B cell (primary cell): ENCODE measurements around the gene SMU1. TPM values are rescaled to one million over a fixed set of nuclear protein-coding genes. Genes with fewer than 3 reads are reported as not detected.

Experiments used
- polyA plus RNA-seq: library from polyadenylated mRNA; depleted of rRNA; stranded (reverse); fragments of >200 nt; gene quantifications from 2 replicates; pipeline ENCODE4 v1.2.3, GENCODE V29; 2012
- total RNA-seq, 2 donors: library from RNA; stranded (reverse); fragments of 120-200 nt in 1 of 2; gene quantifications; 1 replicate in 1 of 2; 2 replicates in 1 of 2; pipeline versions ENCODE4 v1.2.3 to v1.2.4, GENCODE V29; 2013 to 2022

SMU1 gene
- total and polyA plus RNA-seq, 2 donors (not counting 1 experiment from before 2014, with no cell fraction given): 6.2 to 26.3 TPM

Other genes with a start within 250 kb of the SMU1 start
- 28.9 and 30.9 TPM in 2 replicates for gene APTX, start 75.0 kb downstream of the SMU1 start, total RNA-seq
- gene APTX, start 75.0 kb downstream of the SMU1 start, polyA plus RNA-seq: 11.8 and 22.7 TPM in 2 replicates
- gene DNAJA1, start 51.4 kb downstream of the SMU1 start, total RNA-seq: 66.6 and 68.6 TPM in 2 replicates
- gene DNAJA1, start 51.4 kb downstream of the SMU1 start, polyA plus RNA-seq: 104 and 206 TPM in 2 replicates
- gene B4GALT1, start 90.7 kb upstream of the SMU1 start, total RNA-seq: 197 and 201 TPM in 2 replicates
- gene B4GALT1, start 90.7 kb upstream of the SMU1 start, polyA plus RNA-seq: 49.2 and 69.0 TPM in 2 replicates
- gene SPINK4, start 163.5 kb upstream of the SMU1 start, total RNA-seq: not detected in 2 replicates
- gene SPINK4, start 163.5 kb upstream of the SMU1 start, polyA plus RNA-seq: not detected in 2 replicates
- 53.8 and 60.2 TPM in 2 replicates for gene BAG1, start 188.0 kb upstream of the SMU1 start, total RNA-seq
- gene BAG1, start 188.0 kb upstream of the SMU1 start, polyA plus RNA-seq: 19.7 and 42.8 TPM in 2 replicates
- gene CHMP5, start 188.4 kb upstream of the SMU1 start, total RNA-seq: 28.2 and 29.7 TPM in 2 replicates
- gene CHMP5, start 188.4 kb upstream of the SMU1 start, polyA plus RNA-seq: 15.3 and 20.4 TPM in 2 replicates
- 76.3 and 81.5 TPM in 2 replicates for gene NFX1, start 213.8 kb upstream of the SMU1 start, total RNA-seq
- gene NFX1, start 213.8 kb upstream of the SMU1 start, polyA plus RNA-seq: 61.3 and 67.6 TPM in 2 replicates